GM19193 (cell line): Measurements from ENCODE around the gene PACSIN2.

Source experiments
- POLR2A ChIP-seq: IDR thresholded peaks from 4 replicates; pipeline ENCODE4 v1.6.1; 2011; ENCODE audit not compliant: insufficient read depth, insufficient read length; ENCODE audit errors: extremely low read depth

Gene PACSIN2

GRCh38 chr22:42841444-42841843, 173.5 kb downstream of the PACSIN2 start:
- TF ChIP-seq POLR2A, result no peak

DNA sequence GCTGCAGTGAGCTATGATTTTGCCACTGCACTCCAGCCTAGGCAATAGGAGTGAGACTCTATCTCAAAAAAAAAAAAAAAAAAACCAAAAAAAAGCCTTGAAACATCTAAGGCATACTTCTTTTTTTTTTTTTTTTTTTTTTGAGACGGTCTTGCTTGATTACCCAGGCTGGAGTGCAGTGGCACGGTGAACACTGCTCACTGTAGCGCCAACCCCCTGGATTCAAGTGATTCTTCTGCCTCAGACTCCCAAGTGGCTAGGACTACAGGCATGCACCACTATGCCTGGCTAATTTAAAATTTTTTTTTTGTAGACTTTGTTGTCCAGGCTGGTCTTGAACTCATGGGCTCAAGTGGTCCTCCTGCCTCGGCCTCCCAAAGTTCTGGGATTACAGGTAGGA, 177.4 kb downstream of the PACSIN2 start:
- no peak for TF ChIP-seq POLR2A

GRCh38 chr22:42836026-42836425, 178.9 kb downstream of the PACSIN2 start:
- no peak for TF ChIP-seq POLR2A

- no peak for TF ChIP-seq POLR2A
These were observed 180.6 kb downstream of the PACSIN2 start for GRCh38 chr22:42834177-42834949.

DNA sequence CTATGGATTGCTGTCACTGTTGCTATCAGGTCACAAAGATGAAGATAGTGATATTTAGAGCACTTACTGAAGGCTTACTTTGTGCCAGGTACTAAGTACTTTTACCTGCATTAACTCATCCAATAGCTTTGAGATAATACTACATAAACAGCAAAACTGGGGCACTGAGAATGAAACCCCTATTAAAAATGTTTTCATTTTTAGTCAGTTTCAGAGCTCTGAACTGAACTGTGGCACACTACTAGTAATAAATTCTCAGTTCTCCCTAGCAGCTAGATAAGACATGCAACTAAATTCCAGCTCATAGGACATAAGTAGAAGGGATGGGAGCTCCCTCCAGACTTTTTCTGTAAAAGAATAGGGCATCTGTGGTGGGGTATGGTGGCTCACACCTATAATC, 181.8 kb downstream of the PACSIN2 start:
- no peak for TF ChIP-seq POLR2A

DNA sequence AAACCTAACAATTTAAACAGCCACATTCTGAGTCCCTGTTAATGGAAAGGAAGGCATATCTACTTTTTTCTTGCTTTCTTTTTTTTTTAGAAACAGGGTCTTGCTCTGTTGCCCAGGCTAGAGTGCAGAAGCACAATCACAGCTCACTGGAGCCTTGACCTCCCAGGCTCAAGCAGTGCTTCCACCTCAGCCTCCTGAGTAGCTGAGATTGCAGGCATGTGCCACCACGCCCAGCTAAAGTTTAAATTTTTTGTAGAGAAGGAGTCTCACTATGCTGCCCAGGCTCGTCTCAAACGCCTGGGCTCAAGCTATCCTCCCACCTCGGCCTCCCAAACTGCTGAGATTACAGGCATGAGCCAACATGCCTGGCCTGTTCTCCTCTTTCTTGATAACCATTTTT, 183.2 kb downstream of the PACSIN2 start:
- no peak for TF ChIP-seq POLR2A

DNA sequence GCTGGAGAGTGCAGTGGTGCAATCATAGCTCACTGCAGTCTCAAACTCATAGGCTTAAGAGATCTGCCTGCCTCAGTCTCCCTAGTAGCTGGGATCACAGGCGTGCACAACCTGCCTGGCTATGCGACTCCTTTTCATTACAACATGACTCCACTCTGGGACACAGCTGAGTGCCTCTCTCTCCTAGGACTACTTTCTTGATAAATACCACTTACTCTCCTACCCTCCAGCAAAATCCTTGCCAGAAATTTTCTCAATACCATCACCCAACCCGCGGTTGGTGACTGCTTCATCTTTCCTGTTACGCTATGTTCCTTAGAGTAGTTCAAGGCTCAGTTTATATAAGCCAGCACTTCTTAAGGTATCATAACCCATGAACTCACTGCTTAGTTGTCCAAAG, 184.8 kb downstream of the PACSIN2 start:
- TF ChIP-seq POLR2A, result no peak

GRCh38 chr22:42829302-42829701, 185.6 kb downstream of the PACSIN2 start:
- no peak for TF ChIP-seq POLR2A

DNA sequence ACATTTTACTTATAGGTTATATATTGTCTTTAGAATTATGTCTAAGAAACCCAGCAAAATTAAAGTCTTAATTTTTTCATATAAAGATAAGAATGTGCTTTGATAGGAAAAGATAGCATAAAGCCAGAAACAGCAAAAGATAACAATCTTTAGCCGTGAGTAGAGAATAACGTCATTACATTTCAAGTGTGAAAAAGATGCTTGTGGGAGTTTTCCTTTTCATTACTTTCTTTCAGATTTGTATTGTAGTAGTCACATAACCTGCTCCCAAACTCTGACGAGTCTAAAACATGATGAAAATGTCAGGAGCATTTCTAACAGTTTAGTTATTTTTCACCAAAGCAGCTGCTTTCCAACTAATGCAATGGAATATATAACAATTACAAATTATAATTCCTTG, 189.2 kb downstream of the PACSIN2 start:
- TF ChIP-seq POLR2A, result no peak

- no peak for TF ChIP-seq POLR2A
These were observed 193.6 kb downstream of the PACSIN2 start for GRCh38 chr22:42821386-42821785.

- TF ChIP-seq POLR2A, result no peak
These were observed 194.7 kb downstream of the PACSIN2 start for GRCh38 chr22:42820045-42820763.
